Uterus (tissue), 4 donors: Measurements from ENCODE around the gene SGCE. TPM values are rescaled to one million over a fixed set of nuclear protein-coding genes. Genes with fewer than 3 reads are reported as not detected.

Source experiments
- DNase-seq, 2 donors: peaks; one replicate each; pipeline ENCODE4 v3.0.0-alpha.2; 2019 to 2020
- H3K27ac ChIP-seq, 2 donors: fragments of 200-600 bp; sonication (generic); 1 replicate in 1 of 2; 2 replicates in 1 of 2; pipeline ENCODE4 v1.5.1; 2016 to 2018
- H3K27me3 ChIP-seq, 2 donors: fragments of 200-600 bp; sonication (generic); one replicate each; pipeline ENCODE4 v1.5.1; 2018 to 2019; ENCODE audit warnings: control low read depth in 1 of 2
- H3K36me3 ChIP-seq, 2 donors: fragments of 200-600 bp; sonication (generic); one replicate each; pipeline ENCODE4 v1.5.1; 2019; ENCODE audit warnings: control low read depth in 1 of 2
- H3K4me1 ChIP-seq, 2 donors: fragments of 200-600 bp; sonication (generic); one replicate each; pipeline ENCODE4 v1.5.1; 2018 to 2019; ENCODE audit warnings: control low read depth in 1 of 2
- H3K4me3 ChIP-seq, 2 donors: fragments of 200-600 bp; sonication (generic); 1 replicate in 1 of 2; 2 replicates in 1 of 2; pipeline ENCODE4 v1.5.1; 2018 to 2019; ENCODE audit warnings: mild to moderate bottlenecking in 1 of 2
- H3K9me3 ChIP-seq, 2 donors: fragments of 200-600 bp; sonication (generic); one replicate each; pipeline ENCODE4 v1.5.1; 2019; ENCODE audit warnings: control low read depth in 1 of 2
- CTCF ChIP-seq, 4 experiments: fragments of 200-600 bp in 2 of 4; fragments of 450-650 bp in 2 of 4; sonication (generic) in 2 of 4; IDR thresholded peaks; one replicate each; pipeline ENCODE4 v1.5.1; 2016 to 2019; ENCODE audit warnings: antibody characterized with exemption in 4 of 4, mild to moderate bottlenecking in 2 of 4, moderate library complexity in 1 of 4
- POLR2A ChIP-seq, 2 donors: fragments of 450-650 bp; IDR thresholded peaks; one replicate each; pipeline ENCODE4 v1.6.1; 2016; ENCODE audit warnings: antibody characterized with exemption in 2 of 2, mild to moderate bottlenecking in 1 of 2, moderate library complexity in 1 of 2
- intact Hi-C: fragments of 100-400 bp; cut with DNase I; formaldehyde crosslinking; loops from one replicate; pipeline ENCODE4 v1.15.1; 2023; ENCODE audit warnings: low total_unique reads
- total RNA-seq, 4 donors: library from RNA; depleted of rRNA in 3 of 4; stranded (reverse); fragments of >200 nt in 3 of 4; gene quantifications; one replicate each; pipeline versions ENCODE4 v1.1.0 to v1.2.4, GENCODE V29; 2014 to 2023
- donor health status: DM: yes; HTN: yes; CAD: no.

Gene SGCE
- total RNA-seq, 4 donors from 2014 or later, result 118 to 790 (median 182) TPM

DNA sequence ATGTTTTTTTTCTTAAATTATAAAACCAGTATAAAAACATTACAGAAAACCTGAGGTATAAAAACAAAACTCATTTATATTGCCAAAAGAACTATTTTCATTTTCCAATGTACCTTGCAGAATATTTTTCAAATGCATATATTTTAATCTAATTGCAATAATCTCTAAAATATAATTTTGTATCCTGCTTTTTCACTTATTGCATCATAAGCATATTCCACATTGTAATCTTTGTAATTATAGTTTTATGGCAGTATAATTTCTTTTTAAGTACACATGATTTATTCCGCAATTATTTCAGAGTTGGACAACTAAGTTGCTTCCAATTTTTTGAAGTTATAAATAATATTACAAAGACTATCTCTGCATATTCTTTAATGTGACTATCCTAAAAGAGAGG lies 43.7 kb downstream of the SGCE start:
- TF ChIP-seq POLR2A (IDR thresholded peaks at IDR 0.05) (no peak), CTCF (IDR thresholded peaks at IDR 0.05) (no peak)
- H3K4me3 ChIP-seq, result no peak overlapping the region
- H3K36me3 ChIP-seq, result no peaks in the 10 kb centered on the region
- no peaks in the 10 kb centered on the region for H3K27me3 ChIP-seq
- no peak overlapping the region for H3K27ac ChIP-seq
- no peak for DNase-seq
- H3K9me3 ChIP-seq, result no peaks in the 10 kb centered on the region
- no peaks in the 10 kb centered on the region for H3K4me1 ChIP-seq
- intact Hi-C loops, result no loop called here

DNA sequence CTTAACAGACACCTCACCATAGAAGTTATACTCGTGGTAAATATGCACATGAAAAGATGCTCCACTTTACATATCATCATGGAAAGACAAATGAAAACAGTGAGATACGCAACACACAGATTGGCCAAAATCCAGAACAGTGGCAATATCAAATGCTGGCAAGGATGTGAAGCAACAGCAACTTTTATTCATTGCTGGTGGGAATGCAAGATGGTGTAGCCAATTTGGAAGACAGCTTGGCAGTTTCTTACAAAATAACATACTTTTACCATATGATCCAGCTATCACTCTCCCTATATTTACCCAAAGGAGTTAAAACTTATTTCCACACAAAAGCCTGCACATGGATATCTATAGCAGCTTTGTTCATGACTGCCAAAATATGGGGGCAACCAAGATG lies 46.4 kb downstream of the SGCE start:
- TF ChIP-seq POLR2A (IDR thresholded peaks at IDR 0.05), result no peak
- no peak for TF ChIP-seq CTCF (IDR thresholded peaks at IDR 0.05)

DNA sequence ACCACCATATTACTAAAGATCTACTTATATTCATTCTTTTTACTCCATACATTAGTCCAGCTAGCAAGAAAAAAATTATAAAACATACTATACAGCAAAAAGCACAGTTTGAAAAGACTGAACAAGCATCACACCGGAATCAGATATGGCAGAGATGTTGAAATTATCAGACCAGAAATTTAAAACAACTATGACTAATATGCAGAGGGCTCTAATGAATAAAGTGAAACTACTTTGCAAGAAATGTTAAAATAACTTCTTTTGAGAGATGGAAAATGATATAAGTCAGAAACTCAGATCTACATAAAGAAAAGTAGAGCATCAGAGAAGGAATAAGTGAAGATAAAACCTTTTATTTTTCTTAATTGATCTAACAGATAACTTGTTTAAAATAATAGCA lies 50.9 kb downstream of the SGCE start:
- DNase-seq, result no peak
- no peaks in the 10 kb centered on the region for H3K9me3 ChIP-seq
- H3K27me3 ChIP-seq, result no peaks in the 10 kb centered on the region
- H3K4me1 ChIP-seq, result no peaks in the 10 kb centered on the region
- intact Hi-C loops, result no loop called here
- TF ChIP-seq CTCF (IDR thresholded peaks at IDR 0.05) (no peak), POLR2A (IDR thresholded peaks at IDR 0.05) (no peak)
- H3K4me3 ChIP-seq, result no peak overlapping the region
- H3K27ac ChIP-seq, result no peak overlapping the region
- H3K36me3 ChIP-seq, result no peaks in the 10 kb centered on the region

More for the DNA sequence above, 46.4 kb downstream of the SGCE start:
- Histone ChIP-seq H3K4me1 (no peaks in the 10 kb centered on the region), H3K27me3 (no peaks in the 10 kb centered on the region), H3K27ac (no peak overlapping the region), H3K4me3 (no peak overlapping the region), H3K9me3 (no peaks in the 10 kb centered on the region), H3K36me3 (no peaks in the 10 kb centered on the region)
- intact Hi-C loops, result no loop called here
- DNase-seq, result no peak

- Histone ChIP-seq H3K4me3 (no peak overlapping the region), H3K27ac (no peak overlapping the region), H3K27me3 (no peaks in the 10 kb centered on the region), H3K36me3 (no peaks in the 10 kb centered on the region), H3K9me3 (no peaks in the 10 kb centered on the region), H3K4me1 (no peaks in the 10 kb centered on the region)
- intact Hi-C loops, result no loop called here
- DNase-seq, result no peak
- no peak for TF ChIP-seq POLR2A (IDR thresholded peaks at IDR 0.05)
- no peak for TF ChIP-seq CTCF (IDR thresholded peaks at IDR 0.05)
Observed at GRCh38 chr7:94602181-94602580, 53.8 kb downstream of the SGCE start.

GRCh38 chr7:94600267-94600666 lies 55.7 kb downstream of the SGCE start:
- no peak for DNase-seq
- H3K27me3 ChIP-seq, result no peaks in the 10 kb centered on the region
- intact Hi-C loops, result no loop called here
- H3K4me3 ChIP-seq, result no peak overlapping the region
- no peaks in the 10 kb centered on the region for H3K36me3 ChIP-seq
- H3K9me3 ChIP-seq, result no peaks in the 10 kb centered on the region
- TF ChIP-seq POLR2A (IDR thresholded peaks at IDR 0.05), result no peak
- TF ChIP-seq CTCF (IDR thresholded peaks at IDR 0.05), result no peak
- H3K27ac ChIP-seq, result no peak overlapping the region
- no peaks in the 10 kb centered on the region for H3K4me1 ChIP-seq
